Fibroblast of pulmonary artery (primary cell): ENCODE data around the gene KDM2B.

Experiments used
- DNase-seq: peaks from one replicate; pipeline ENCODE4 v3.0.0-alpha.2; 2010; ENCODE audit warnings: low read depth
- H3K4me3 ChIP-seq: replicated peaks from 2 replicates; pipeline ENCODE4 v1.5.1; 2011; ENCODE audit warnings: low read depth, mild to moderate bottlenecking, control low read depth, low read length, moderate library complexity
- TF ChIP-seq, protein P1 (sequence below): IDR thresholded peaks from 2 replicates; pipeline ENCODE4 v1.5.1; 2011; ENCODE audit warnings: mild to moderate bottlenecking, control low read depth, low read length, inconsistent platforms; ENCODE audit errors: missing control alignments

The KDM2B gene

DNA sequence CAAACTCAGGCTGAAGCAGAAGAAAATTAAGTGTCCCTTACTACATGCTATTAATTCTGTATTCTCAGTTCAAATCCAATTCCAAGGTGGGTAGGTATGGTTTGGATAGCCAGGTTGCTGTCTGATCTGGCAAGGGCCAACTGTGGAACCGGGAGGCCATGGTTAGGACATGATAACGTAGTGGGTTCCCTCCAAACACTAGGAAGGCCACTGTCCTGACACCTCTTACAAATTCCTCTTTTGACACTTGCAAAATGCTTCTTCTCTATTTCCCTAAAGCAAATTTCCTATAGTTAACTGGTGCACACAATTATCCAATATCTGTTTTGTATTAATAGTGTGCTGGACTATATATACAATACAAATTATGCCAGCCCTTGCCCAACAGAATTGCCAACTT, 110.1 kb downstream of the KDM2B start:
- no peak overlapping the region for H3K4me3 ChIP-seq
- TF ChIP-seq, protein P1, sequence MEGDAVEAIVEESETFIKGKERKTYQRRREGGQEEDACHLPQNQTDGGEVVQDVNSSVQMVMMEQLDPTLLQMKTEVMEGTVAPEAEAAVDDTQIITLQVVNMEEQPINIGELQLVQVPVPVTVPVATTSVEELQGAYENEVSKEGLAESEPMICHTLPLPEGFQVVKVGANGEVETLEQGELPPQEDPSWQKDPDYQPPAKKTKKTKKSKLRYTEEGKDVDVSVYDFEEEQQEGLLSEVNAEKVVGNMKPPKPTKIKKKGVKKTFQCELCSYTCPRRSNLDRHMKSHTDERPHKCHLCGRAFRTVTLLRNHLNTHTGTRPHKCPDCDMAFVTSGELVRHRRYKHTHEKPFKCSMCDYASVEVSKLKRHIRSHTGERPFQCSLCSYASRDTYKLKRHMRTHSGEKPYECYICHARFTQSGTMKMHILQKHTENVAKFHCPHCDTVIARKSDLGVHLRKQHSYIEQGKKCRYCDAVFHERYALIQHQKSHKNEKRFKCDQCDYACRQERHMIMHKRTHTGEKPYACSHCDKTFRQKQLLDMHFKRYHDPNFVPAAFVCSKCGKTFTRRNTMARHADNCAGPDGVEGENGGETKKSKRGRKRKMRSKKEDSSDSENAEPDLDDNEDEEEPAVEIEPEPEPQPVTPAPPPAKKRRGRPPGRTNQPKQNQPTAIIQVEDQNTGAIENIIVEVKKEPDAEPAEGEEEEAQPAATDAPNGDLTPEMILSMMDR = no peak
- no peak for DNase-seq

- TF ChIP-seq, protein P1 = no peak
- no peak for DNase-seq
- H3K4me3 ChIP-seq = no peak overlapping the region
Observed at GRCh38 chr12:121468499-121468801, 112.4 kb downstream of the KDM2B start.

- peak; percentile 17 for DNase-seq
- TF ChIP-seq, protein P1 = no peak
- H3K4me3 ChIP-seq = peak overlapping the region; percentile 51
Observed at GRCh38 chr12:121467638-121468498, 113.0 kb downstream of the KDM2B start.

DNA sequence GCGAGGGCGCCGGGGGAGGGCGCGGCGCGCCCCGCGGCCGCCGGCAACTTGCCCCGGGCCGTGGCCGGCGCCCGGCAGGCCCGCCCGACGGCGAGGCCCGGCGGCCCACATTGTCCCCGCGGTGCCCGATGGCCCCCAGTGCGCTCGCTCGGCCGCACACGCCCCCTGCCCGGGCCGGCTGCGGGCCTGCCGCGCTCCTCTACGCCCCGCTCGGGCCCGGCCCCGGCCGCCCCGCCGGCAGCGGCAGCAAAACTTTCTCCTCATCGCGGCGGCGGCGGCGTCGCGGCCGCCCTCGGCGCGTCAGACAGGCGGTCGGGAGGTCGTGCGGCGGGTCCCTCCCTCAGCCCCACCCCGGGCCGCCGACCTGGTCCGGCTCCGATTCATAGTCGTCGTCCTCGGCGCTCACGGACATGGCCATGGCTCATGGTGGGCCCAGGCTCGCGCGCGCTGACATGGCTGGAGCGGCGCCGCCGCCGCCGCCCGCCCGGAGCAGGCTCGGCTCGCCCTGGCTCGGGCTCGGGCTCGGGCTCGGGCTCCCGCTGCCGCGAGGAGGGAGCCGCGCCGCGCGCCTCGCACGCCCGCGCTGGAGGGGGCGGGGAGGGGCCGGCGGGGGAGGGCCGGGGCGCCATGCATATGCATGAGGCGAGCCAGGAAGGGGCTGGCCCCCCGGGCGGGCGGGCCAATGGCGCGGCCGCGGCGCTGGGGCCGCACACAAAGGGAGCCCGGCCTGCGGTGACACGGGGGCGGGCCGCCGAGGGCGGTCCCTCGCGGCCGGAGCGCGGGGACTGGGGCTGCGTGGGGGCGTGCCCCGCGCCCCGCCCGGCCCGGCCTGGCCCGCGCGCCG, 113.8 kb downstream of the KDM2B start:
- TF ChIP-seq, protein P1 = no peak
- H3K4me3 ChIP-seq = peak overlapping the region; percentile 60
- DNase-seq = peak; percentile 86

DNA sequence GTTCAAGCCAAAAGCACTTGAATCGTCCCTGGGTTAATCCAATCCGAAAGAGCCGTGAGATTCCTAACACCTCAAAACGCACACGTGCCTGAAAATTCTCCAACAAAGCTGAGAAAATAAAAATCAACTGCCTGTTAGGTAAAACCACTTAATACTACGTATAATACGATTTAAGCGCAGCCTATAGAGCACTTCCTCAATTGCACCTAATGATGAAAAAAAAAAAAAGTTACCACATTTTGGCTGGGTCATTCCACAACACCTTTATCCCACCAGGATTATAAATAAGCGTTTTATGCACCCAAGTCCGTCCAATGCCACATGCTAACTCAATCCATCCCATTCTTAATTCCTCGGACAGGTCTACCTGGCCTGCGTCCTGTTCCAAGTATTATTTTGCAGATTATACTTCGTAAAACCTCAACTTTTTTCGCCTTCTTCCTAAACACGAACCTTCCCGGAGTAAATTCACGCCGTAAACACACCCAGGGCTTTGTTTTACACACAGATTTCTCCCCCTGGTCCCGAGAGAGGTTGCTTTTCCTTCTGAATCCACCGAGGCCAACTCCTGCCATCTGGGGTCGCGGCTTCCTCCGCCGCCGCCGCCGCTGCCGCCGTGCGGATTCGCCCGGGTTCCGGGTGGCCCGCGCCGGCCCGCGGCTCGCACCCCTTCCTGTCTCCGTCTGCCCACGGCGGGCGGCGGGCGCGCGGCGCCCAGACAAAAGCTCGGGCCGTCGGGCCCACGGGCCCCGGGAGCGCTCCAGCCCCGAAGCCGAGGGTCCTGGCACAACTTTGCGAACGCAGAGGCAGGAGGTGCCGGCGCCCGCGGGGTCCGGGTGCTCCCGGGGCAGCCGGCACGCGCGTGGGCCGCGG, 114.7 kb downstream of the KDM2B start:
- H3K4me3 ChIP-seq = peak overlapping the region; percentile 60
- DNase-seq = peak; percentile 22
- TF ChIP-seq, protein P1 = no peak

DNA sequence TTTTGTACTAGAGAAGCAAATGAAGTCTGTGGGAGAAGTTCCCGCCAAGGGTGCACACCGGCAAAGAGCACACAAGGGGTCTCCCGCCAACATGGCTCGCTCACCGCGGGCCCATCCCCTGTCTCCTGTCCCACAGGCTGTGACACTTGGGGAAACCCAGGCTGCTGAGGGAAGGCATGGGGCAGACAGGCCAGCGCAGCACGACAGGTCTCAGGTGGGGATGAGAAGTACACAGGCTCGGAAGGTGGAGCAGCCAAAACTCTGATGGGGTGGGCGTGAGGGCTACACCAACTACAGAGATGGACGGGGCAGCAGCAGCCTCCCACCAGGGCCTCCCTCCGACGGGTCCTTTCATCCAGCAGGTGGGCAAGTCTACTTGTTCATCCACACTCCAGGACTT, 116.5 kb downstream of the KDM2B start:
- DNase-seq = no peak
- H3K4me3 ChIP-seq = no peak overlapping the region
- TF ChIP-seq, protein P1 = no peak
